Nucleus accumbens (tissue), 56 donors: ENCODE measurements around the gene CCDC68.
"Not testable (repeated sequence)": the region's sequence is repeated elsewhere in the genome, so short reads cannot be mapped to it uniquely, and the experiment has no call there.

Experiments
- DNase-seq, 56 donors: peaks; one replicate each; lab custom pipeline; 2025; lab: John Stamatoyannopoulos, UW

Gene CCDC68

GRCh38 chr18:54878659-54879358 is 80.5 kb downstream of the CCDC68 start:
- DNase-seq = no peak

- DNase-seq = no peak
Measured at GRCh38 chr18:54878159-54878622, 81.1 kb downstream of the CCDC68 start.

- no peak for DNase-seq
Measured at GRCh38 chr18:54877076-54877475, 82.2 kb downstream of the CCDC68 start.

GRCh38 chr18:54875063-54875462 is 84.2 kb downstream of the CCDC68 start:
- DNase-seq = no peak

- DNase-seq = no peak
Measured at GRCh38 chr18:54873884-54874255, 85.4 kb downstream of the CCDC68 start.

- DNase-seq = no peak
Measured at GRCh38 chr18:54872681-54873080, 86.6 kb downstream of the CCDC68 start.

GRCh38 chr18:54871231-54871630 is 88.0 kb downstream of the CCDC68 start:
- DNase-seq = no peak

GRCh38 chr18:54867131-54867530 is 92.1 kb downstream of the CCDC68 start:
- no peak for DNase-seq

- no peak for DNase-seq
Measured at GRCh38 chr18:54860941-54861340, 98.3 kb downstream of the CCDC68 start.

- DNase-seq = no peak
Measured at GRCh38 chr18:54859667-54860421, 99.4 kb downstream of the CCDC68 start.

GRCh38 chr18:54857499-54857898 is 101.8 kb downstream of the CCDC68 start:
- DNase-seq = no peak

GRCh38 chr18:54856105-54856646 is 103.1 kb downstream of the CCDC68 start:
- DNase-seq = no peak

- DNase-seq = not testable (repeated sequence)
Measured at GRCh38 chr18:54855050-54855449, 104.2 kb downstream of the CCDC68 start.

GRCh38 chr18:54852780-54853675 is 106.2 kb downstream of the CCDC68 start:
- DNase-seq = no peak
